GM12801 (cell line): ENCODE data around the gene EML5.

Experiments
- CTCF ChIP-seq: IDR thresholded peaks from one replicate; pipeline ENCODE4 v1.5.1; 2011; ENCODE audit warnings: control low read depth; ENCODE audit not compliant: insufficient read length; ENCODE audit errors: extremely low read depth

EML5 gene

GRCh38 chr14:88590173-88590572 is 202.6 kb downstream of the EML5 start:
- no peak for TF ChIP-seq CTCF

GRCh38 chr14:88588081-88588480 is 204.7 kb downstream of the EML5 start:
- TF ChIP-seq CTCF, result no peak

- no peak for TF ChIP-seq CTCF
These were observed 208.3 kb downstream of the EML5 start for GRCh38 chr14:88584451-88584850.

- no peak for TF ChIP-seq CTCF
These were observed 216.5 kb downstream of the EML5 start for GRCh38 chr14:88576222-88576621.

GRCh38 chr14:88572117-88572516 is 220.6 kb downstream of the EML5 start:
- TF ChIP-seq CTCF, result no peak

- TF ChIP-seq CTCF, result no peak
These were observed 224.6 kb downstream of the EML5 start for GRCh38 chr14:88568196-88568595.

- no peak for TF ChIP-seq CTCF
These were observed 227.3 kb downstream of the EML5 start for GRCh38 chr14:88565427-88565826.

- TF ChIP-seq CTCF, result no peak
These were observed 228.9 kb downstream of the EML5 start for GRCh38 chr14:88563845-88564244.
